HFF-Myc (cell line): ENCODE results near the gene DCDC2B.
"Not testable (repeated sequence)": the region's sequence is repeated elsewhere in the genome, so short reads cannot be mapped to it uniquely, and the experiment has no call there.

ENCODE experiments used
- DNase-seq: peaks from one replicate; pipeline ENCODE4 v3.0.0-alpha.2; 2011; ENCODE audit warnings: low read depth; ENCODE audit errors: extremely low read depth
- H3K4me3 ChIP-seq: replicated peaks from 2 replicates; pipeline ENCODE4 v1.5.1; 2011; ENCODE audit warnings: low read depth, mild to moderate bottlenecking, control low read depth, low read length
- TF ChIP-seq, protein P1 (sequence below): IDR thresholded peaks from 2 replicates; pipeline ENCODE4 v1.5.1; 2012; ENCODE audit warnings: mild to moderate bottlenecking, low read depth, low read length, control low read depth; ENCODE audit errors: missing control alignments

DCDC2B gene

GRCh38 chr1:32257227-32257508, 48.3 kb downstream of the DCDC2B start:
- DNase-seq = no peak
- no peak overlapping the region for H3K4me3 ChIP-seq
- TF ChIP-seq, protein P1, sequence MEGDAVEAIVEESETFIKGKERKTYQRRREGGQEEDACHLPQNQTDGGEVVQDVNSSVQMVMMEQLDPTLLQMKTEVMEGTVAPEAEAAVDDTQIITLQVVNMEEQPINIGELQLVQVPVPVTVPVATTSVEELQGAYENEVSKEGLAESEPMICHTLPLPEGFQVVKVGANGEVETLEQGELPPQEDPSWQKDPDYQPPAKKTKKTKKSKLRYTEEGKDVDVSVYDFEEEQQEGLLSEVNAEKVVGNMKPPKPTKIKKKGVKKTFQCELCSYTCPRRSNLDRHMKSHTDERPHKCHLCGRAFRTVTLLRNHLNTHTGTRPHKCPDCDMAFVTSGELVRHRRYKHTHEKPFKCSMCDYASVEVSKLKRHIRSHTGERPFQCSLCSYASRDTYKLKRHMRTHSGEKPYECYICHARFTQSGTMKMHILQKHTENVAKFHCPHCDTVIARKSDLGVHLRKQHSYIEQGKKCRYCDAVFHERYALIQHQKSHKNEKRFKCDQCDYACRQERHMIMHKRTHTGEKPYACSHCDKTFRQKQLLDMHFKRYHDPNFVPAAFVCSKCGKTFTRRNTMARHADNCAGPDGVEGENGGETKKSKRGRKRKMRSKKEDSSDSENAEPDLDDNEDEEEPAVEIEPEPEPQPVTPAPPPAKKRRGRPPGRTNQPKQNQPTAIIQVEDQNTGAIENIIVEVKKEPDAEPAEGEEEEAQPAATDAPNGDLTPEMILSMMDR = no peak

DNA sequence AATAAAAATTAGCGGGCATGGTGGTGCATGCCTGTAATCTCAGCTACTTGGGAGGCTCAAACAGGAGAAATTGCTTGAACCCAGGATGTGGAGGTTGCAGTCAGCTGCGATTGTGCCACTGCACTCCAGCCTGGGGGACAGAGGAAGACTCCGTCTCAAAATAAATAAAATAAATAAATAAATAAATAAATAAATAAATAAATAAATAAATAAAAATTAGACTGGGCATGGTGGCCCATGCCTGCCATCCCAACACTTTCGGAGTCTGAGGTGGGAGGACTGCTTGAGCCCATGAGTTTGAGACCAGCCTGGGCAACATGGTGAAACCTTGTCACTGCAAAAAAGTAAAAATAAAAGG, 54.3 kb downstream of the DCDC2B start:
- not testable (repeated sequence) for H3K4me3 ChIP-seq, DNase-seq

DNA sequence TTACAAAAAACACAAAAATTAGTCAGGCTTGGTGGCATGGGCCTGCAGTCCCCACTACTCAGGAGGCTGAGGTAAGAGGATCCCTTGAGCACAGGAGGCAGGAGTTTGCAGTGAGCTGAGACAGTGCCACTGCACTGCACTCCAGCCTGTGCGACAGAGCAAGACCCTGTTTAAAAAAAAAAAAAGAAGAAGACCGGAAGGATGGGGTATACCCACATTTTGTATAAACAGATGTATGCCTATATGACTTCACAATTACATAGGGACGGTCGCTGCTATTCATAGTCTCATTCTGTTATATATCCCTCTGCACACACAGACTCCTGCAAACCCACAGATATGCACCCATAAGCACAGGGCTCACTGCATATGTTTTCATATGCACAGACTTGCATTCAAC, 54.9 kb downstream of the DCDC2B start:
- H3K4me3 ChIP-seq = no peak overlapping the region
- no peak for DNase-seq
- TF ChIP-seq, protein P1 = no peak
